ENCODE data around the gene KIF26B. TPM values are rescaled to one million over a fixed set of nuclear protein-coding genes. Genes with fewer than 3 reads are reported as not detected.
"Not testable (repeated sequence)": the region's sequence is repeated elsewhere in the genome, so short reads cannot be mapped to it uniquely, and the experiment has no call there.

Gene KIF26B
- total RNA-seq, 2 donors from 2014 or later = not detected

GRCh38 chr1:245671966-245672767, 517.4 kb downstream of the KIF26B start:
- no peak for ATAC-seq
- H3K4me1 Mint-ChIP-seq (ENCODE audit: low read depth in 2 of 2) = no peaks in the 10 kb centered on the region

GRCh38 chr1:245672836-245673656, 518.3 kb downstream of the KIF26B start:
- not testable (repeated sequence) for H3K27ac Mint-ChIP-seq; DNase-seq (ENCODE audit: low spot score); H3K4me3 Mint-ChIP-seq; H3K9me3 Mint-ChIP-seq; ATAC-seq; H3K27me3 Mint-ChIP-seq; H3K36me3 Mint-ChIP-seq; H3K4me1 Mint-ChIP-seq (ENCODE audit: low read depth in 2 of 2)

More at GRCh38 chr1:245671966-245672767, 517.4 kb downstream of the KIF26B start:
- DNase-seq (ENCODE audit: low spot score) = no peak
- Mint-ChIP-seq H3K36me3 (no peaks in the 10 kb centered on the region), H3K27me3 (no peaks in the 10 kb centered on the region), H3K9me3 (no peaks in the 10 kb centered on the region), H3K27ac (no peak overlapping the region), H3K4me3 (no peak overlapping the region)

- Mint-ChIP-seq H3K27me3 (no peaks in the 10 kb centered on the region), H3K4me3 (no peak overlapping the region), H3K9me3 (no peaks in the 10 kb centered on the region), H3K4me1 (ENCODE audit: low read depth in 2 of 2) (no peaks in the 10 kb centered on the region), H3K27ac (no peak overlapping the region), H3K36me3 (no peaks in the 10 kb centered on the region)
- ATAC-seq (no peak), DNase-seq (ENCODE audit: low spot score) (no peak)
These were observed 519.2 kb downstream of the KIF26B start for GRCh38 chr1:245673881-245674414.

- no peak for DNase-seq (ENCODE audit: low spot score)
- no peaks in the 10 kb centered on the region for H3K27me3 Mint-ChIP-seq
- no peaks in the 10 kb centered on the region for H3K36me3 Mint-ChIP-seq
- no peaks in the 10 kb centered on the region for H3K4me1 Mint-ChIP-seq (ENCODE audit: low read depth in 2 of 2)
- ATAC-seq = no peak
- H3K27ac Mint-ChIP-seq = no peak overlapping the region
- no peak overlapping the region for H3K4me3 Mint-ChIP-seq
- no peaks in the 10 kb centered on the region for H3K9me3 Mint-ChIP-seq
These were observed 522.9 kb downstream of the KIF26B start for GRCh38 chr1:245677461-245678240.

GRCh38 chr1:245678860-245679411, 524.2 kb downstream of the KIF26B start:
- no peaks in the 10 kb centered on the region for H3K4me1 Mint-ChIP-seq (ENCODE audit: low read depth in 2 of 2)
- H3K27me3 Mint-ChIP-seq = no peaks in the 10 kb centered on the region
- no peak overlapping the region for H3K4me3 Mint-ChIP-seq
- DNase-seq (ENCODE audit: low spot score) (no peak), ATAC-seq (no peak)
- no peaks in the 10 kb centered on the region for H3K9me3 Mint-ChIP-seq
- H3K36me3 Mint-ChIP-seq = no peaks in the 10 kb centered on the region
- H3K27ac Mint-ChIP-seq = no peak overlapping the region

- no peaks in the 10 kb centered on the region for H3K9me3 Mint-ChIP-seq
- ATAC-seq = peak in 1 of 2 donors; percentile 12
- H3K27ac Mint-ChIP-seq = no peak overlapping the region
- H3K27me3 Mint-ChIP-seq = no peaks in the 10 kb centered on the region
- H3K4me3 Mint-ChIP-seq = no peak overlapping the region
- no peaks in the 10 kb centered on the region for H3K4me1 Mint-ChIP-seq (ENCODE audit: low read depth in 2 of 2)
- no peaks in the 10 kb centered on the region for H3K36me3 Mint-ChIP-seq
- no peak for DNase-seq (ENCODE audit: low spot score)
These were observed 525.3 kb downstream of the KIF26B start for GRCh38 chr1:245679821-245680780.

GRCh38 chr1:245682638-245683628, 528.1 kb downstream of the KIF26B start:
- DNase-seq (ENCODE audit: low spot score) (no peak), ATAC-seq (no peak)
- Mint-ChIP-seq H3K27ac (no peak overlapping the region), H3K36me3 (no peaks in the 10 kb centered on the region), H3K9me3 (no peaks in the 10 kb centered on the region), H3K4me1 (ENCODE audit: low read depth in 2 of 2) (no peaks in the 10 kb centered on the region), H3K4me3 (no peak overlapping the region), H3K27me3 (peaks cover 0 to 3% of the 10 kb centered on the region in 2 donors)

- peaks cover 0 to 3% of the 10 kb centered on the region in 2 donors for H3K27me3 Mint-ChIP-seq
- no peak for DNase-seq (ENCODE audit: low spot score)
- ATAC-seq = no peak
- H3K27ac Mint-ChIP-seq = no peak overlapping the region
- H3K36me3 Mint-ChIP-seq = no peaks in the 10 kb centered on the region
- H3K9me3 Mint-ChIP-seq = no peaks in the 10 kb centered on the region
- H3K4me3 Mint-ChIP-seq = no peak overlapping the region
- H3K4me1 Mint-ChIP-seq (ENCODE audit: low read depth in 2 of 2) = no peaks in the 10 kb centered on the region
These were observed 528.9 kb downstream of the KIF26B start for GRCh38 chr1:245683676-245684075.

- Mint-ChIP-seq H3K4me1 (ENCODE audit: low read depth in 2 of 2) (no peaks in the 10 kb centered on the region), H3K36me3 (no peaks in the 10 kb centered on the region), H3K27me3 (peaks cover 0 to 3% of the 10 kb centered on the region in 2 donors), H3K27ac (no peak overlapping the region), H3K4me3 (no peak overlapping the region), H3K9me3 (no peaks in the 10 kb centered on the region)
- DNase-seq (ENCODE audit: low spot score) = no peak
- no peak for ATAC-seq
These were observed 529.4 kb downstream of the KIF26B start for GRCh38 chr1:245684166-245684565.

- H3K27me3 Mint-ChIP-seq = peaks cover 0 to 3% of the 10 kb centered on the region in 2 donors
- DNase-seq (ENCODE audit: low spot score) = no peak
- no peak overlapping the region for H3K4me3 Mint-ChIP-seq
- H3K4me1 Mint-ChIP-seq (ENCODE audit: low read depth in 2 of 2) = no peaks in the 10 kb centered on the region
- no peak for ATAC-seq
- H3K27ac Mint-ChIP-seq = no peak overlapping the region
- no peaks in the 10 kb centered on the region for H3K36me3 Mint-ChIP-seq
- H3K9me3 Mint-ChIP-seq = no peaks in the 10 kb centered on the region
These were observed 529.8 kb downstream of the KIF26B start for GRCh38 chr1:245684571-245684970.

GRCh38 chr1:245685111-245685810, 530.5 kb downstream of the KIF26B start:
- H3K27me3 Mint-ChIP-seq = peaks cover 0 to 3% of the 10 kb centered on the region in 2 donors
- no peaks in the 10 kb centered on the region for H3K4me1 Mint-ChIP-seq (ENCODE audit: low read depth in 2 of 2)
- DNase-seq (ENCODE audit: low spot score) = no peak
- no peak for ATAC-seq
- H3K36me3 Mint-ChIP-seq = no peaks in the 10 kb centered on the region
- H3K4me3 Mint-ChIP-seq = no peak overlapping the region
- H3K9me3 Mint-ChIP-seq = no peaks in the 10 kb centered on the region
- no peak overlapping the region for H3K27ac Mint-ChIP-seq
